HepG2 (cell line): Measurements from ENCODE around the gene EPHB6. TPM values are rescaled to one million over a fixed set of nuclear protein-coding genes. Genes with fewer than 3 reads are reported as not detected.

ENCODE experiments used
- ATAC-seq: fragments of 200-7000 bp; cut with Tn5 transposase; 3 replicates; pipeline ENCODE4 v1.9.1; 2020; ENCODE audit warnings: mild to moderate bottlenecking, moderate library complexity
- BruUV-seq: library from RNA; stranded (reverse); fragments of 400-500 nt; replicated peaks from 2 replicates; lab custom pipeline; 2021; lab: Mats Ljungman, UMichigan
- CTCF ChIA-PET: fragments of 300-600 bp; formaldehyde crosslinking; extraction: SDS; loops from one replicate; lab custom pipeline; 2021; ENCODE audit warnings: low total read pairs, inconsistent platforms, low intra/inter-chr PET ratio; lab: Yijun Ruan, JAX
- POLR2A ChIA-PET: fragments of 350-600 bp; sonication (Branson Sonifier 250); formaldehyde crosslinking; loops from one replicate; lab custom pipeline; 2020; ENCODE audit warnings: antibody characterized with exemption, inconsistent platforms; lab: Yijun Ruan, JAX
- DNase-seq: peaks from one replicate; pipeline ENCODE4 v3.0.0-alpha.2; 2015; ENCODE audit warnings: low spot score
- FAIRE-seq: peaks from 3 replicates; lab custom pipeline; 2011; peaks lifted over from hg19 to GRCh38; lab: Jason Lieb, UNC
- H2AFZ ChIP-seq: one replicate; pipeline ENCODE4 v1.6.1; 2011; ENCODE audit warnings: low read length, inconsistent platforms
- H3K27ac ChIP-seq: fragments of 300-600 bp; 3 replicates; pipeline ENCODE4 v1.8.0; 2011; ENCODE audit warnings: mixed run types, mild to moderate bottlenecking, mixed read lengths, low read length, inconsistent platforms; ENCODE audit not compliant: insufficient read depth; ENCODE audit errors: extremely low read length
- H3K27me3 ChIP-seq, 2 experiments: fragments of 200-600 bp in 1 of 2; 2 replicates in 1 of 2; 3 replicates in 1 of 2; pipeline versions ENCODE4 v1.6.0 to v1.8.0; 2011; ENCODE audit warnings: low read length in 2 of 2, mild to moderate bottlenecking in 2 of 2, moderate library complexity in 2 of 2, inconsistent platforms in 1 of 2; ENCODE audit not compliant: insufficient read depth in 2 of 2, control insufficient read depth in 1 of 2
- H3K36me3 ChIP-seq, 2 experiments: fragments of 200-600 bp in 1 of 2; replicated peaks in 1 of 2; 2 replicates in 1 of 2; 3 replicates in 1 of 2; pipeline versions ENCODE4 v1.5.1 to v1.8.0; 2011; ENCODE audit warnings: low read length in 2 of 2, inconsistent platforms in 1 of 2; ENCODE audit not compliant: insufficient read depth in 2 of 2, control insufficient read depth in 1 of 2
- H3K4me1 ChIP-seq: 2 replicates; pipeline ENCODE4 v1.5.1; 2012; ENCODE audit warnings: low read length, inconsistent platforms; ENCODE audit not compliant: insufficient read depth
- H3K4me2 ChIP-seq: 2 replicates; pipeline ENCODE4 v1.6.0; 2011; ENCODE audit warnings: low read depth, low read length, inconsistent platforms
- H3K4me3 ChIP-seq, 3 experiments: fragments of 200-600 bp in 1 of 3; sonication (generic), shearing (Covaris generic) in 1 of 3; replicated peaks in 1 of 3; 2 replicates each; pipeline ENCODE4 v1.5.1; 2011 to 2016; ENCODE audit warnings: low read length in 3 of 3, inconsistent platforms in 2 of 3, low read depth in 2 of 3, mild to moderate bottlenecking in 2 of 3, control low read depth in 1 of 3, mixed read lengths in 1 of 3; ENCODE audit not compliant: insufficient read depth in 1 of 3
- H3K79me2 ChIP-seq: one replicate; pipeline ENCODE4 v1.6.1; 2011; ENCODE audit warnings: low read length, inconsistent platforms; ENCODE audit not compliant: insufficient read depth
- H3K9ac ChIP-seq: 2 replicates; pipeline ENCODE4 v1.6.0; 2011; ENCODE audit warnings: mild to moderate bottlenecking, low read depth, low read length, inconsistent platforms; ENCODE audit not compliant: insufficient read depth
- H3K9me3 ChIP-seq: 2 replicates; pipeline ENCODE4 v1.5.1; 2012; ENCODE audit warnings: mild to moderate bottlenecking, low read length
- H4K20me1 ChIP-seq: 2 replicates; pipeline ENCODE4 v1.6.0; 2011; ENCODE audit warnings: inconsistent platforms, mild to moderate bottlenecking, low read length, moderate library complexity; ENCODE audit not compliant: insufficient read depth
- AKAP8 ChIP-seq: sonication (generic); formaldehyde crosslinking; IDR thresholded peaks from 2 replicates; pipeline ENCODE4 v1.5.1; 2020; ENCODE audit warnings: mild to moderate bottlenecking, missing genetic modification reagents
- HNRNPK ChIP-seq: fragments of 200-400 bp; formaldehyde crosslinking; IDR thresholded peaks from 2 replicates; pipeline ENCODE4 v1.6.1; 2018; ENCODE audit warnings: low read length, low read depth, moderate library complexity, mild to moderate bottlenecking; ENCODE audit not compliant: poor library complexity, severe bottlenecking
- MED13 ChIP-seq: sonication (generic); formaldehyde crosslinking; IDR thresholded peaks from 2 replicates; pipeline ENCODE4 v1.5.0; 2020; ENCODE audit warnings: missing genetic modification reagents
- MZF1 ChIP-seq: sonication (generic); formaldehyde crosslinking; IDR thresholded peaks from 2 replicates; pipeline ENCODE4 v1.8.1; 2023; ENCODE audit warnings: mild to moderate bottlenecking, missing genetic modification reagents, borderline replicate concordance
- NCOA5 ChIP-seq: sonication (generic); formaldehyde crosslinking; IDR thresholded peaks from 2 replicates; pipeline ENCODE4 v1.4.0; 2020; ENCODE audit warnings: missing genetic modification reagents
- ONECUT2 ChIP-seq: sonication (generic); formaldehyde crosslinking; IDR thresholded peaks from 2 replicates; pipeline ENCODE4 v1.4.0; 2020; ENCODE audit warnings: missing genetic modification reagents
- RNF2 ChIP-seq: fragments of 450-650 bp; conservative IDR thresholded peaks from 2 replicates; pipeline ENCODE4 v1.6.1; 2016; ENCODE audit warnings: low read depth
- SSRP1 ChIP-seq: IDR thresholded peaks from 2 replicates; pipeline ENCODE4 v1.6.1; 2016; ENCODE audit warnings: control low read depth
- TOPORS ChIP-seq: sonication (generic); formaldehyde crosslinking; IDR thresholded peaks from 2 replicates; pipeline ENCODE4 v1.8.0; 2023; ENCODE audit warnings: mild to moderate bottlenecking, missing genetic modification reagents
- ZBTB26 ChIP-seq: IDR thresholded peaks from 2 replicates; pipeline ENCODE4 v1.6.1; 2016; ENCODE audit warnings: missing compliant biosample characterization, missing genetic modification reagents, borderline replicate concordance
- ZNF232 ChIP-seq: sonication (generic); formaldehyde crosslinking; IDR thresholded peaks from 2 replicates; pipeline ENCODE4 v1.4.0; 2020; ENCODE audit warnings: missing genetic modification reagents, borderline replicate concordance
- ZNF33A ChIP-seq: sonication (generic); formaldehyde crosslinking; IDR thresholded peaks from 2 replicates; pipeline ENCODE4 v1.5.1; 2020; ENCODE audit warnings: missing genetic modification reagents, mild to moderate bottlenecking, moderate library complexity, borderline replicate concordance
- ZNF362 ChIP-seq: sonication (generic); formaldehyde crosslinking; IDR thresholded peaks from 2 replicates; pipeline ENCODE4 v1.4.0; 2020; ENCODE audit warnings: missing genetic modification reagents, mild to moderate bottlenecking, borderline replicate concordance
- ZNF383 ChIP-seq: sonication (generic); formaldehyde crosslinking; IDR thresholded peaks from 2 replicates; pipeline ENCODE4 v1.4.0; 2020; ENCODE audit warnings: missing genetic modification reagents, mild to moderate bottlenecking, borderline replicate concordance
- ZNF441 ChIP-seq: sonication (generic); formaldehyde crosslinking; IDR thresholded peaks from 2 replicates; pipeline ENCODE4 v1.7.0; 2021; ENCODE audit warnings: missing genetic modification reagents, borderline replicate concordance
- ZNF749 ChIP-seq: sonication (generic); formaldehyde crosslinking; IDR thresholded peaks from 2 replicates; pipeline ENCODE4 v1.8.0; 2022; ENCODE audit warnings: mild to moderate bottlenecking, missing genetic modification reagents, moderate library complexity, borderline replicate concordance
- ZNF773 ChIP-seq: sonication (generic); formaldehyde crosslinking; IDR thresholded peaks from 2 replicates; pipeline ENCODE4 v1.4.0; 2020; ENCODE audit warnings: missing genetic modification reagents, borderline replicate concordance
- ZUFSP ChIP-seq: sonication (generic); formaldehyde crosslinking; IDR thresholded peaks from 2 replicates; pipeline ENCODE4 v1.9.0; 2021; ENCODE audit warnings: missing genetic modification reagents, mild to moderate bottlenecking, borderline replicate concordance
- WGBS: methylation state at CpG from one replicate; pipeline ENCODE4 v1.1.6; 2017; ENCODE audit warnings: low lambda C conversion rate; 5-methylcytosine and 5-hydroxymethylcytosine counted together
- in situ Hi-C: cut with HindIII; loops from 2 replicates; pipeline ENCODE4 v1.10.0; 2017; ENCODE audit warnings: low pct_unique_long_range_greater_than_20kb; ENCODE audit not compliant: extremely low pct_ligation_motif_present
- intact Hi-C: fragments of 100-400 bp; cut with micrococcal nuclease; formaldehyde crosslinking; loops from one replicate; pipeline ENCODE4 v1.10.0; 2022; ENCODE audit not compliant: unreplicated experiment
- polyA plus RNA-seq, 8 experiments: library from polyadenylated mRNA; depleted of rRNA in 3 of 8; stranded (reverse) in 7 of 8; unstranded in 1 of 8; fragments of >200 nt; fragmentation: Illumina TruSeq in 4 of 8; extraction: Trizol in 4 of 8; gene quantifications; 2 replicates each; pipeline versions ENCODE4 v1.2.1 to v1.2.3, GENCODE V29; 2011 to 2016; ENCODE audit warnings: low read depth in 4 of 8, missing spikeins in 1 of 8, mixed read lengths in 1 of 8; ENCODE audit not compliant: insufficient read depth in 1 of 8
- total RNA-seq, 5 experiments: library from RNA; depleted of rRNA; stranded (reverse); fragments of >200 nt; fragmentation: Illumina TruSeq; extraction: Trizol; gene quantifications; 2 replicates each; pipeline ENCODE4 v1.2.3, GENCODE V29; 2016; ENCODE audit warnings: low read depth in 1 of 5

EPHB6 gene
- total and polyA plus RNA-seq, 2 of the 13 experiments (the other 11 are each of a cell fraction or from before 2014, with no cell fraction given) = not detected

- no TSS peak for BruUV-seq
- intact Hi-C loops = no loop called here
These were observed 353 bp downstream of the EPHB6 start for GRCh38 chr7:142855114-142855743.

More at GRCh38 chr7:142855114-142855743, 353 bp downstream of the EPHB6 start:
- Histone ChIP-seq H3K27me3 (peaks cover 1 to 33% of the 10 kb centered on the region in 2 experiments; a peak in 3 of 5 replicates), H4K20me1 (no peaks in the 10 kb centered on the region), H3K36me3 (no peaks in the 10 kb centered on the region), H3K27ac (no peak overlapping the region), H3K79me2 (no peaks in the 10 kb centered on the region), H3K4me3 (peak overlapping the region; percentile 44 to 77 (median 70); a peak in 3 of 6 replicates), H2AFZ (no peak overlapping the region), H3K9me3 (no peaks in the 10 kb centered on the region), H3K4me2 (peak overlapping the region; percentile 39; the same call in 1 of the 2 replicates), H3K4me1 (no peaks in the 10 kb centered on the region), H3K9ac (no peak overlapping the region)
- peak; percentile 11 for ATAC-seq
- POLR2A ChIA-PET = no interaction called here
- DNase-seq = no peak
- in situ Hi-C loops = no loop called here
- 33% methylated on average over 6 of the region's 43 CpGs for WGBS
- no peak for FAIRE-seq
- TF ChIP-seq HNRNPK (no peak), ZNF383 (CRISPR knock-in tag) (no peak), ZNF362 (CRISPR knock-in tag) (no peak), SSRP1 (CRISPR knock-in tag) (no peak), ZNF773 (no peak), ZNF441 (CRISPR knock-in tag) (no peak), NCOA5 (CRISPR knock-in tag) (no peak), ZNF232 (CRISPR knock-in tag) (no peak), RNF2 (no peak), TOPORS (CRISPR knock-in tag) (no peak), AKAP8 (CRISPR knock-in tag) (no peak), ZNF749 (CRISPR knock-in tag) (no peak), MZF1 (no peak), ONECUT2 (no peak), ZUFSP (no peak), MED13 (CRISPR knock-in tag) (no peak), ZNF33A (CRISPR knock-in tag) (no peak), ZBTB26 (CRISPR knock-in tag) (no peak)
- CTCF ChIA-PET = interaction anchor here (2.3 kb wide), 1 partner anchor 11 kb away, joined by 18 read pairs; no protein-coding TSS in a partner anchor
